Endometrial microvascular endothelial cells (primary cell): Measurements from ENCODE around the gene APPL2. TPM values are rescaled to one million over a fixed set of nuclear protein-coding genes. Genes with fewer than 3 reads are reported as not detected.
"Not testable (repeated sequence)": the region's sequence is repeated elsewhere in the genome, so short reads cannot be mapped to it uniquely, and the experiment has no call there.

ENCODE experiments used
- in situ Hi-C: cut with HindIII; loops from 2 replicates; pipeline ENCODE4 v1.10.0; 2017; ENCODE audit warnings: low sequenced_read_pairs, low pct_unique_long_range_greater_than_20kb; ENCODE audit errors: inconsistent ontology term
- total RNA-seq: library from RNA; depleted of rRNA; stranded (reverse); fragments of >200 nt; gene quantifications from one replicate; pipeline ENCODE4 v1.2.3, GENCODE V29; 2015; ENCODE audit errors: inconsistent ontology term

APPL2 gene
- total RNA-seq, 1 donor from 2014 or later: 27.1 TPM

- in situ Hi-C loops: no loop called here
These were observed 31.1 kb downstream of the APPL2 start for GRCh38 chr12:105204916-105205315.

GRCh38 chr12:105204127-105204526, 31.8 kb downstream of the APPL2 start:
- in situ Hi-C loops: no loop called here

- in situ Hi-C loops: no loop called here
These were observed 33.8 kb downstream of the APPL2 start for GRCh38 chr12:105202202-105202601.

- in situ Hi-C loops: no loop called here
These were observed 34.7 kb downstream of the APPL2 start for GRCh38 chr12:105201299-105201698.

- in situ Hi-C loops: no loop called here
These were observed 35.6 kb downstream of the APPL2 start for GRCh38 chr12:105200385-105200784.

GRCh38 chr12:105198961-105199360, 37.0 kb downstream of the APPL2 start:
- in situ Hi-C loops: no loop called here

- in situ Hi-C loops: no loop called here
These were observed 39.9 kb downstream of the APPL2 start for GRCh38 chr12:105196090-105196489.

- in situ Hi-C loops: no loop called here
These were observed 41.0 kb downstream of the APPL2 start for GRCh38 chr12:105194947-105195346.

GRCh38 chr12:105192624-105193225, 43.2 kb downstream of the APPL2 start:
- in situ Hi-C loops: no loop called here

GRCh38 chr12:105190530-105190929, 45.4 kb downstream of the APPL2 start:
- in situ Hi-C loops: no loop called here

- in situ Hi-C loops: no loop called here
These were observed 46.7 kb downstream of the APPL2 start for GRCh38 chr12:105189293-105189692.

- in situ Hi-C loops: not testable (repeated sequence)
These were observed 52.0 kb downstream of the APPL2 start for GRCh38 chr12:105183976-105184375.

- in situ Hi-C loops: not testable (repeated sequence)
These were observed 52.6 kb downstream of the APPL2 start for GRCh38 chr12:105183406-105183805.

GRCh38 chr12:105179114-105179513, 56.9 kb downstream of the APPL2 start:
- in situ Hi-C loops: not testable (repeated sequence)

GRCh38 chr12:105177208-105177607, 58.8 kb downstream of the APPL2 start:
- in situ Hi-C loops: no loop called here

GRCh38 chr12:105175397-105175990, 60.5 kb downstream of the APPL2 start:
- in situ Hi-C loops: no loop called here

- in situ Hi-C loops: no loop called here
These were observed 64.1 kb downstream of the APPL2 start for GRCh38 chr12:105171691-105172436.

GRCh38 chr12:105170139-105170538, 65.8 kb downstream of the APPL2 start:
- in situ Hi-C loops: no loop called here

GRCh38 chr12:105168006-105168405, 68.0 kb downstream of the APPL2 start:
- in situ Hi-C loops: no loop called here

GRCh38 chr12:105167346-105167745, 68.6 kb downstream of the APPL2 start:
- in situ Hi-C loops: no loop called here
